ENCODE measurements around the gene CFAP20DC.

GRCh38 chr3:58833491-58833890 is 216.3 kb downstream of the CFAP20DC start:
- TF ChIP-seq POLR2A (IDR thresholded peaks at IDR 0.05; ENCODE audit: low read depth): no peak
- TF ChIP-seq, protein P1, sequence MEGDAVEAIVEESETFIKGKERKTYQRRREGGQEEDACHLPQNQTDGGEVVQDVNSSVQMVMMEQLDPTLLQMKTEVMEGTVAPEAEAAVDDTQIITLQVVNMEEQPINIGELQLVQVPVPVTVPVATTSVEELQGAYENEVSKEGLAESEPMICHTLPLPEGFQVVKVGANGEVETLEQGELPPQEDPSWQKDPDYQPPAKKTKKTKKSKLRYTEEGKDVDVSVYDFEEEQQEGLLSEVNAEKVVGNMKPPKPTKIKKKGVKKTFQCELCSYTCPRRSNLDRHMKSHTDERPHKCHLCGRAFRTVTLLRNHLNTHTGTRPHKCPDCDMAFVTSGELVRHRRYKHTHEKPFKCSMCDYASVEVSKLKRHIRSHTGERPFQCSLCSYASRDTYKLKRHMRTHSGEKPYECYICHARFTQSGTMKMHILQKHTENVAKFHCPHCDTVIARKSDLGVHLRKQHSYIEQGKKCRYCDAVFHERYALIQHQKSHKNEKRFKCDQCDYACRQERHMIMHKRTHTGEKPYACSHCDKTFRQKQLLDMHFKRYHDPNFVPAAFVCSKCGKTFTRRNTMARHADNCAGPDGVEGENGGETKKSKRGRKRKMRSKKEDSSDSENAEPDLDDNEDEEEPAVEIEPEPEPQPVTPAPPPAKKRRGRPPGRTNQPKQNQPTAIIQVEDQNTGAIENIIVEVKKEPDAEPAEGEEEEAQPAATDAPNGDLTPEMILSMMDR (IDR thresholded peaks at IDR 0.05): no peak

All from esophagus muscularis mucosa (tissue), 3 donors.